NB4 (cell line): ENCODE results near the gene EPG5.

Experiments
- DNase-seq: peaks from one replicate; pipeline ENCODE4 v3.0.0; 2010; ENCODE audit warnings: low read depth
- H3K4me3 ChIP-seq: one replicate; pipeline ENCODE4 v1.5.1; 2011; ENCODE audit warnings: mild to moderate bottlenecking, low read depth, low read length, moderate library complexity
- MYC ChIP-seq: IDR thresholded peaks from 2 replicates; pipeline ENCODE4 v1.6.1; 2011; ENCODE audit warnings: low read depth, low read length
- POLR2A ChIP-seq: IDR thresholded peaks from 2 replicates; pipeline ENCODE4 v1.6.1; 2011; ENCODE audit warnings: mild to moderate bottlenecking; ENCODE audit not compliant: insufficient read length; ENCODE audit errors: extremely low read depth
- TF ChIP-seq, protein P1 (sequence below): IDR thresholded peaks from one replicate; pipeline ENCODE4 v1.5.1; 2012; ENCODE audit warnings: low read depth, low read length
- TF ChIP-seq, protein P2 (sequence below): IDR thresholded peaks from 2 replicates; pipeline ENCODE4 v1.6.1; 2011; ENCODE audit warnings: low read depth, low read length

EPG5 gene

DNA sequence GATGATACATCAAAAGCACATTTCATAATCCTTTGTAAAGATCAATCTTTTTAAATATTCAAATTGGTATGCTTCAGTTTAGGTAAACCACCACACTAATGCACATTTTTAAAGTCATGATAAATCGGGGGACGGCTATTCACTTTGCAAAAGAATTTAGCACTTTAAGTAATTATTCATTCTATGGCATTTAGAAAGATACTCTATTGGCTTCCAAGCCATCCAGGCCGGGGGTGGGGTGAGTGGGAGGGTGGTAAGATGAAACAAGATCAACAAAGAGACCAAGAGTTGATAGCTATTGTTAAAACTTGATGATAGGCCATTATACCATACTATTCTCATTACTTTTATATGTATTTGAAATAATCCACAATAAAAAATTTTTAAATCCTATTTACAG, 41.0 kb downstream of the EPG5 start:
- H3K4me3 ChIP-seq, result no peak overlapping the region
- TF ChIP-seq, protein P1, sequence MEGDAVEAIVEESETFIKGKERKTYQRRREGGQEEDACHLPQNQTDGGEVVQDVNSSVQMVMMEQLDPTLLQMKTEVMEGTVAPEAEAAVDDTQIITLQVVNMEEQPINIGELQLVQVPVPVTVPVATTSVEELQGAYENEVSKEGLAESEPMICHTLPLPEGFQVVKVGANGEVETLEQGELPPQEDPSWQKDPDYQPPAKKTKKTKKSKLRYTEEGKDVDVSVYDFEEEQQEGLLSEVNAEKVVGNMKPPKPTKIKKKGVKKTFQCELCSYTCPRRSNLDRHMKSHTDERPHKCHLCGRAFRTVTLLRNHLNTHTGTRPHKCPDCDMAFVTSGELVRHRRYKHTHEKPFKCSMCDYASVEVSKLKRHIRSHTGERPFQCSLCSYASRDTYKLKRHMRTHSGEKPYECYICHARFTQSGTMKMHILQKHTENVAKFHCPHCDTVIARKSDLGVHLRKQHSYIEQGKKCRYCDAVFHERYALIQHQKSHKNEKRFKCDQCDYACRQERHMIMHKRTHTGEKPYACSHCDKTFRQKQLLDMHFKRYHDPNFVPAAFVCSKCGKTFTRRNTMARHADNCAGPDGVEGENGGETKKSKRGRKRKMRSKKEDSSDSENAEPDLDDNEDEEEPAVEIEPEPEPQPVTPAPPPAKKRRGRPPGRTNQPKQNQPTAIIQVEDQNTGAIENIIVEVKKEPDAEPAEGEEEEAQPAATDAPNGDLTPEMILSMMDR, result no peak
- TF ChIP-seq, protein P2, sequence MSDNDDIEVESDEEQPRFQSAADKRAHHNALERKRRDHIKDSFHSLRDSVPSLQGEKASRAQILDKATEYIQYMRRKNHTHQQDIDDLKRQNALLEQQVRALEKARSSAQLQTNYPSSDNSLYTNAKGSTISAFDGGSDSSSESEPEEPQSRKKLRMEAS, result no peak
- TF ChIP-seq POLR2A (no peak), MYC (no peak)
- DNase-seq, result no peak

DNA sequence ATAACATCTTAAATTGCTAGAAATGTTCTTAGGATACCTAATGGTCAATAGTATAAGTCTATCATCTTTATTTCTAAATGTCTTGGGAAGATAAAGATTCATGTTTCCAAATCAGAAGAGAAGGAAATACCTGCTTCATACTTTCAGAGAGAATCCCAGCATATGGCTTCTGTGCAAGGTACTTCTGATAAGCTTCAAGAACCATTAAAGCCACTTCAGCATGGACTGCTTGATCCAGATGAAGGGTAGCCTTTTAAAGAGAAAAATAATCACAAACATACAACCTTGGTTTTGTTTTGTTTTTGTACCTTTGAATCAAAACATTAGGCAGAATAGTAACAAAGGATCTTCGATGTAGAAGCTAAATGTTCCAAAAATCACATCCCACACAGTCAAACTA, 44.0 kb downstream of the EPG5 start:
- no peak overlapping the region for H3K4me3 ChIP-seq
- DNase-seq, result no peak
- TF ChIP-seq POLR2A, result no peak
- TF ChIP-seq, protein P2, result no peak
- TF ChIP-seq, protein P1, result no peak
- TF ChIP-seq MYC, result no peak

DNA sequence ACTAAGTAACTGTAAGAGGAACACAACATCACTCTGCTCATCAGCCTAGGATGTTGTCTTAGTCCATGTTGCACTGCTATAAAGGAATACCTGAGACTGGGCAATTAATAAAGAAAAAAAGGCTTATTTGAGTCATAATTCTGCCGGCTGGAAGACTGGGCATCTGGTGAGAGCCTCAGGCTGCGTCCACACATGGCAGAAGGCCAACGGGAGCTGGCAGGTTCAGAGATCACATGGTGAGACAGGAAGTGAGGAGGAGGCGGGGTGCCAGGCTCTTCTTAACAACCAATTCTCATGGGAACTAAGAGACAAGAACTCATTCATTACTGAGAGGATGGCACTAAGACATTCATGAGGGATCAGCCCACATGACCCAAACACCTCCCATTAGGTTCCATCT, 46.8 kb downstream of the EPG5 start:
- peak; percentile 5 for DNase-seq
- TF ChIP-seq POLR2A, result no peak
- TF ChIP-seq MYC, result no peak
- TF ChIP-seq, protein P2, result no peak
- no peak overlapping the region for H3K4me3 ChIP-seq

DNA sequence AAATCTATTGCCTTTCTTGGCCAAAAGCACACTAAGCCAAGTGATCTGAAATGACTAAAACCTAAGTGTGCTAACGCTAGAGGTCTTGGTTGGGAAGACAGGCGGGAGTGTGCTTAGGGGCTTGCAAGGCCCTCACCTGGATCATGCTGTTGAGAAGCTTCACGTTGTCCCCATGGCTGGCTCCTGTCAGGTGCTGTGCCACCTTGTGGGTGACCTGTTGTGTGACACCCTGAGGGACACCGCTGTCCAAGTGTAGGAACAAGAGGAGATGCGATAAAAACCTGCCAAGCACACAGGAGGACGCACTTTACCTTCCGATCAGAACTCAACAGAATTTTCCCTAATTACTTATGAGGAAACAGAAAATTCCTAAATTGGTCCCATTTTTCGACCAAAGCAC, 50.8 kb downstream of the EPG5 start:
- TF ChIP-seq, protein P1, result peak; percentile 9
- TF ChIP-seq POLR2A, result no peak
- no peak for TF ChIP-seq MYC
- TF ChIP-seq, protein P2, result no peak
- no peak overlapping the region for H3K4me3 ChIP-seq
- peak; percentile 3 for DNase-seq

DNA sequence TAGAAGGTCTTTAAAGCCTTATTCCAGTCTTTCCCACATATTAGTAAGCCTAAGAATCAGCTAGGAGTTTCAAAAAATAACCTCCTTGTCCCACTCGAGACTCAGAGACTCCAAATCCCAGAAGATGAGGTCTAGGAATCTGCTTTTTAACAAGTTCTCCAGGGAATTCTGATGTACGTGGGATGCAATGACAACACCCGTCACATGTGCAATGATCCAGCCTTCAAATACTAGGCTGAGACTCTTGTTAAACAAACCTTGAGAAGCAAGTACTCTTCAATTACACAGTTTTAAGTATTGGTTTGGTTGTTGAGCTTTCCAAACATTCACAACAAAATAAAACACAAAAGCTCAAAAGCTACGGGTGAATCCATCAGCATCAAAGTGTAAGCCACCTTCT, 53.9 kb downstream of the EPG5 start:
- no peak for DNase-seq
- no peak overlapping the region for H3K4me3 ChIP-seq
- no peak for TF ChIP-seq POLR2A
- no peak for TF ChIP-seq MYC
- TF ChIP-seq, protein P1, result no peak
- TF ChIP-seq, protein P2, result no peak

DNA sequence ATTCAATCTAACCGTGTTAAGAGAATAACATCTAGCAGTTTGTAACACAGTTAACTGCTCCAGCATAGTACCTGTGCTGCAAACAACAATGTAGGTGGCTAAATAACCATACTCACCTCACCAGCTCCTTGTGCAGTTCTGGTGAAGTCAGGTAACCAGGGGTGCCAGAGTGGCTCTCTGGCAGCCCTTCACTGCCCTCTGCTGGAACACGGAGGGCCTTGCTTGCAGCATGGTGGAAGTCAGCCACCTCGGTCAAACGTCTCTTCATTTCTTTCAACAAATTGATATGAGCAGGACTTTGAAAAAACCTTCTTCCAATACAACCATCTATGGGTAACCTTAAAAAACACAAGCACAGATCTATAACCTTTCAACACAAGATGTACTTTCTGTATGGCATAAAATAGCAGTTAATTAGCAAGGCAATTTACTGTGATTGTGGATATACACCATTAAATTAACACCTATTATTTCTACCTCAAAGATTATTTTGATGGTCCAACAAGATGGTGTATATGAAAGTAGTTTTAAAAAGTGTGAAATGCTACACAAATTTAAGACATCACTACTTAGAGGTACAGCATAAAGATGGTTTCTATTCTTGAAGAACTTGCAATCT, 56.6 kb downstream of the EPG5 start:
- TF ChIP-seq, protein P1, result peak; percentile 82
- TF ChIP-seq POLR2A, result no peak
- H3K4me3 ChIP-seq, result no peak overlapping the region
- DNase-seq, result peak; percentile 52
